Ovary (tissue), 9 donors: ENCODE measurements around the gene NT5DC4. TPM values are rescaled to one million over a fixed set of nuclear protein-coding genes. Genes with fewer than 3 reads are reported as not detected.

Source experiments
- DNase-seq, 5 donors: peaks; one replicate each; pipeline ENCODE4 v3.0.0-alpha.2; 2019 to 2020
- H3K27ac ChIP-seq, 2 donors: fragments of 200-600 bp; one replicate each; pipeline versions ENCODE4 v1.5.1 to v1.8.0; 2019 to 2022
- H3K27me3 ChIP-seq: fragments of 200-600 bp; one replicate; pipeline ENCODE4 v1.8.0; 2022
- H3K36me3 ChIP-seq: fragments of 200-600 bp; sonication (generic); one replicate; pipeline ENCODE4 v1.5.1; 2019
- H3K4me1 ChIP-seq: one replicate; pipeline ENCODE4 v1.8.1; 2013; ENCODE audit warnings: mild to moderate bottlenecking, moderate library complexity; ENCODE audit not compliant: insufficient read depth
- H3K4me3 ChIP-seq: fragments of 200-600 bp; sonication (generic); one replicate; pipeline ENCODE4 v1.5.1; 2017
- H3K9me3 ChIP-seq, 2 donors: fragments of 200-600 bp in 1 of 2; sonication (generic) in 1 of 2; one replicate each; pipeline versions ENCODE4 v1.5.1 to v1.8.1; 2013 to 2019; ENCODE audit warnings: mild to moderate bottlenecking in 1 of 2, moderate library complexity in 1 of 2
- CTCF ChIP-seq, 3 donors: fragments of 450-650 bp in 2 of 3; fragments of 200-600 bp in 1 of 3; IDR thresholded peaks; one replicate each; pipeline versions ENCODE4 v1.5.1 to v1.8.0; 2016 to 2022; ENCODE audit warnings: antibody characterized with exemption in 3 of 3, mild to moderate bottlenecking in 1 of 3
- EP300 ChIP-seq: sonication (generic); formaldehyde crosslinking; IDR thresholded peaks from one replicate; pipeline ENCODE4 v1.6.1; 2017; ENCODE audit warnings: antibody characterized with exemption
- POLR2A ChIP-seq: fragments of 450-650 bp; IDR thresholded peaks from one replicate; pipeline ENCODE4 v1.6.1; 2017; ENCODE audit warnings: antibody characterized with exemption, mild to moderate bottlenecking, moderate library complexity
- WGBS, 3 donors: extraction: QIAGEN DNeasy Blood & Tissue Kit in 1 of 3; methylation state at CpG; one replicate each; pipeline versions ENCODE4 v1.1.5 to v1.1.7; 2013 to 2017; 5-methylcytosine and 5-hydroxymethylcytosine counted together
- intact Hi-C, 4 donors: fragments of 100-400 bp; cut with DNase I; formaldehyde crosslinking; loops; one replicate each; pipeline versions ENCODE4 v1.11.0 to v1.15.1; 2022 to 2023
- polyA plus RNA-seq, 2 donors: library from polyadenylated mRNA; stranded (reverse); fragments of 200-250 nt in 1 of 2; fragments of 350-450 nt in 1 of 2; fragmentation: Illumina TruSeq in 1 of 2; extraction: RNeasy Lipid Tissue Mini Kit (QIAGEN cat#74804) in 1 of 2; gene quantifications; one replicate each; pipeline ENCODE4 v1.2.3, GENCODE V29; 2013 to 2014
- total RNA-seq, 7 donors: library from RNA; depleted of rRNA in 2 of 7; stranded (reverse); fragments of >200 nt in 2 of 7; fragmentation: NEBNext Ultra II Directional in 3 of 7; extraction: Animal tissue kit (Norgen Biotek cat#: 25700) in 3 of 7; gene quantifications; one replicate each; pipeline versions ENCODE4 v1.1.0 to v1.2.4, GENCODE V29; 2016 to 2023
- donor health status: DM: no; HTN: no; CAD: no; lungs with moderate emphysema.
- donor health status: DM: no; HTN: no; CAD: no.
- donor health status: Bipolar disorder and iron deficiency.
- donor health status: DM: yes; HTN: yes; CAD: no.
- donor health status: DM: no; HTN: no; CAD: no.
- donor health status: DM: yes; HTN: yes; CAD: no.

Gene NT5DC4
- total and polyA plus RNA-seq, 9 donors, result not detected

- intact Hi-C loops, result no loop called here
- Histone ChIP-seq H3K27me3 (no peaks in the 10 kb centered on the region), H3K9me3 (no peaks in the 10 kb centered on the region), H3K4me1 (no peaks in the 10 kb centered on the region), H3K27ac (no peak overlapping the region), H3K36me3 (no peaks in the 10 kb centered on the region), H3K4me3 (no peak overlapping the region)
- no peak for DNase-seq
- TF ChIP-seq POLR2A, result no peak
- TF ChIP-seq EP300, result no peak
- no peak for TF ChIP-seq CTCF (IDR thresholded peaks at IDR 0.05)
Observed at GRCh38 chr2:112751451-112752197, 30.8 kb downstream of the NT5DC4 start.

- 88 to 93% (median 89%) methylated on average over 4 of the region's 4 CpGs for WGBS, 3 donors
- no peaks in the 10 kb centered on the region for H3K27me3 ChIP-seq
- DNase-seq, result no peak
- H3K36me3 ChIP-seq, result no peaks in the 10 kb centered on the region
- no peak for TF ChIP-seq POLR2A
- no peak for TF ChIP-seq CTCF (IDR thresholded peaks at IDR 0.05)
- TF ChIP-seq EP300, result no peak
- H3K4me1 ChIP-seq, result no peaks in the 10 kb centered on the region
- intact Hi-C loops, result no loop called here
- no peak overlapping the region for H3K4me3 ChIP-seq
- no peaks in the 10 kb centered on the region for H3K9me3 ChIP-seq
- H3K27ac ChIP-seq, result no peak overlapping the region
Observed at GRCh38 chr2:112752667-112753066, 31.8 kb downstream of the NT5DC4 start.

- no peaks in the 10 kb centered on the region for H3K4me1 ChIP-seq
- H3K27me3 ChIP-seq, result no peaks in the 10 kb centered on the region
- H3K9me3 ChIP-seq, result no peaks in the 10 kb centered on the region
- no peak overlapping the region for H3K4me3 ChIP-seq
- DNase-seq, result no peak
- intact Hi-C loops, result no loop called here
- H3K36me3 ChIP-seq, result no peaks in the 10 kb centered on the region
- TF ChIP-seq EP300, result no peak
- no peak for TF ChIP-seq CTCF (IDR thresholded peaks at IDR 0.05)
- TF ChIP-seq POLR2A, result no peak
- WGBS, 3 donors, result 94 to 100% (median 97%) methylated on average over 1 of the region's 1 CpG
- no peak overlapping the region for H3K27ac ChIP-seq
Observed at GRCh38 chr2:112754564-112754963, 33.7 kb downstream of the NT5DC4 start.

- Histone ChIP-seq H3K4me3 (no peak overlapping the region), H3K27me3 (no peaks in the 10 kb centered on the region), H3K36me3 (no peaks in the 10 kb centered on the region), H3K9me3 (no peaks in the 10 kb centered on the region), H3K27ac (no peak overlapping the region), H3K4me1 (no peaks in the 10 kb centered on the region)
- TF ChIP-seq POLR2A (no peak), EP300 (no peak), CTCF (IDR thresholded peaks at IDR 0.05) (no peak)
- intact Hi-C loops, result no loop called here
- 90 to 94% (median 94%) methylated on average over 4 of the region's 4 CpGs for WGBS, 3 donors
- DNase-seq, result no peak
Observed at GRCh38 chr2:112755444-112755843, 34.6 kb downstream of the NT5DC4 start.
